HG03520 (cell line): ENCODE data around the gene TFF3.

ENCODE experiments used
- ATAC-seq: cut with Tn5 transposase; IDR thresholded peaks from one replicate; pipeline ENCODE4 v1.9.1; 2021; ENCODE audit warnings: mild to moderate bottlenecking, moderate library complexity; ENCODE audit not compliant: unreplicated experiment

Gene TFF3

GRCh38 chr21:42315296-42315891 lies at the start of gene TFF3:
TSS of gene TFF3 (minus strand) at chr21:42315409. CDS start at chr21:42315374, 35 bp downstream.
- ATAC-seq = no peak

- no peak for ATAC-seq
Observed at GRCh38 chr21:42364304-42364865, 49.2 kb upstream of the TFF3 start.

- no peak for ATAC-seq
Observed at GRCh38 chr21:42363312-42363711, 48.1 kb upstream of the TFF3 start.

GRCh38 chr21:42362700-42363099 lies 47.5 kb upstream of the TFF3 start:
- no peak for ATAC-seq

- no peak for ATAC-seq
Observed at GRCh38 chr21:42362198-42362597, 47.0 kb upstream of the TFF3 start.

GRCh38 chr21:42361286-42361685 lies 46.1 kb upstream of the TFF3 start:
- no peak for ATAC-seq

GRCh38 chr21:42360317-42360716 lies 45.1 kb upstream of the TFF3 start:
- ATAC-seq = no peak

- ATAC-seq = no peak
Observed at GRCh38 chr21:42358937-42359336, 43.7 kb upstream of the TFF3 start.

- no peak for ATAC-seq
Observed at GRCh38 chr21:42358261-42358660, 43.1 kb upstream of the TFF3 start.

- ATAC-seq = no peak
Observed at GRCh38 chr21:42357307-42357706, 42.1 kb upstream of the TFF3 start.

GRCh38 chr21:42356650-42357049 lies 41.4 kb upstream of the TFF3 start:
- ATAC-seq = no peak

- ATAC-seq = no peak
Observed at GRCh38 chr21:42356046-42356445, 40.8 kb upstream of the TFF3 start.

- ATAC-seq = no peak
Observed at GRCh38 chr21:42353623-42354022, 38.4 kb upstream of the TFF3 start.

- ATAC-seq = no peak
Observed at GRCh38 chr21:42352441-42353095, 37.4 kb upstream of the TFF3 start.

GRCh38 chr21:42351626-42352440 lies 36.6 kb upstream of the TFF3 start:
- ATAC-seq = no peak

- ATAC-seq = no peak
Observed at GRCh38 chr21:42350927-42351426, 35.8 kb upstream of the TFF3 start, which contains the start of gene TFF2. TSS of gene TFF2 (minus strand) at chr21:42350994. CDS start at chr21:42350957, 37 bp downstream.

GRCh38 chr21:42350318-42350910 lies 35.2 kb upstream of the TFF3 start:
- ATAC-seq = no peak

- ATAC-seq = no peak
Observed at GRCh38 chr21:42349420-42350317, 34.5 kb upstream of the TFF3 start.

GRCh38 chr21:42348762-42349161 lies 33.6 kb upstream of the TFF3 start:
- ATAC-seq = no peak
